H1 (cell line): ENCODE data around the gene BEND4. TPM values are rescaled to one million over a fixed set of nuclear protein-coding genes. Genes with fewer than 3 reads are reported as not detected.

Source experiments
- CTCF ChIA-PET: fragments of 300-600 bp; sonication (Branson Sonifier 250); formaldehyde crosslinking; loops from one replicate; lab custom pipeline; 2021; ENCODE audit not compliant: partially characterized antibody; lab: Charles Lee
- POLR2A ChIA-PET: fragments of 300-600 bp; sonication (Branson Sonifier 250); formaldehyde crosslinking; loops from one replicate; lab custom pipeline; 2021; ENCODE audit warnings: inconsistent platforms; ENCODE audit not compliant: partially characterized antibody; lab: Charles Lee
- DNase-seq, 2 experiments: peaks; one replicate each; pipeline versions ENCODE4 v3.0.0 to v3.0.0-alpha.2; 2010 to 2022; ENCODE audit warnings: low spot score in 2 of 2, low read depth in 1 of 2, mixed read lengths in 1 of 2
- FAIRE-seq: peaks from 2 replicates; lab custom pipeline; 2011; peaks lifted over from hg19 to GRCh38; lab: Jason Lieb, UNC
- H2AFZ ChIP-seq: 2 replicates; pipeline ENCODE4 v1.8.1; 2012; ENCODE audit warnings: low read length, inconsistent platforms
- H2AK5ac ChIP-seq: 2 replicates; pipeline ENCODE4 v1.6.1; 2013; ENCODE audit warnings: low read depth, low read length
- H2BK120ac ChIP-seq: replicated peaks from 2 replicates; pipeline ENCODE3; 2013; ENCODE audit warnings: low read depth, low read length, inconsistent platforms
- H2BK12ac ChIP-seq: 2 replicates; pipeline ENCODE4 v1.6.1; 2013; ENCODE audit warnings: low read depth, low read length
- H2BK15ac ChIP-seq: 2 replicates; pipeline ENCODE4 v1.6.1; 2013; ENCODE audit warnings: low read length
- H2BK20ac ChIP-seq: 2 replicates; pipeline ENCODE4 v1.6.1; 2013; ENCODE audit warnings: low read length
- H2BK5ac ChIP-seq: 2 replicates; pipeline ENCODE4 v1.6.1; 2013; ENCODE audit warnings: low read depth, low read length
- H3K14ac ChIP-seq: 2 replicates; pipeline ENCODE4 v1.6.1; 2013; ENCODE audit warnings: inconsistent platforms; ENCODE audit not compliant: insufficient read length
- H3K18ac ChIP-seq: 2 replicates; pipeline ENCODE4 v1.6.1; 2013; ENCODE audit warnings: low read length; ENCODE audit errors: extremely low read depth
- H3K23ac ChIP-seq: 2 replicates; pipeline ENCODE4 v1.6.1; 2013; ENCODE audit warnings: inconsistent platforms; ENCODE audit not compliant: insufficient read length
- H3K23me2 ChIP-seq: 2 replicates; pipeline ENCODE4 v1.6.1; 2013; ENCODE audit warnings: low read depth, low read length
- H3K27ac ChIP-seq: 2 replicates; pipeline ENCODE4 v1.6.1; 2011; ENCODE audit warnings: low read depth, low read length, inconsistent platforms
- H3K27me3 ChIP-seq, 4 experiments: replicated peaks in 1 of 4; 1 replicate in 1 of 4; 2 replicates in 3 of 4; pipeline versions ENCODE4 v1.6.1 to v1.8.1; 2011 to 2013; ENCODE audit warnings: low read length in 3 of 4, mild to moderate bottlenecking in 3 of 4, inconsistent platforms in 2 of 4, mixed read lengths in 2 of 4, moderate library complexity in 1 of 4; ENCODE audit not compliant: control insufficient read depth in 3 of 4, insufficient read depth in 3 of 4; ENCODE audit errors: extremely low read depth in 1 of 4
- H3K36me3 ChIP-seq, 4 experiments: 2 replicates each; pipeline versions ENCODE4 v1.6.1 to v1.8.1; 2011 to 2013; ENCODE audit warnings: mild to moderate bottlenecking in 4 of 4, low read length in 3 of 4, moderate library complexity in 2 of 4, control low read depth in 1 of 4, inconsistent platforms in 1 of 4; ENCODE audit not compliant: insufficient read depth in 4 of 4, control insufficient read depth in 2 of 4
- H3K4ac ChIP-seq: replicated peaks from 2 replicates; pipeline ENCODE3; 2013; ENCODE audit warnings: low read length, low read depth, mixed read lengths, inconsistent platforms; ENCODE audit not compliant: insufficient read length
- H3K4me1 ChIP-seq, 4 experiments: replicated peaks in 1 of 4; 1 replicate in 1 of 4; 2 replicates in 3 of 4; pipeline versions ENCODE4 v1.6.1 to v1.8.1; 2011 to 2013; ENCODE audit warnings: low read length in 3 of 4, inconsistent platforms in 2 of 4, mixed read lengths in 1 of 4; ENCODE audit not compliant: insufficient read depth in 4 of 4, control insufficient read depth in 3 of 4
- H3K4me2 ChIP-seq, 2 experiments: 2 replicates each; pipeline versions ENCODE4 v1.6.1 to v1.8.1; 2011 to 2013; ENCODE audit warnings: low read depth in 2 of 2, low read length in 2 of 2, control low read depth in 1 of 2, inconsistent platforms in 1 of 2, mild to moderate bottlenecking in 1 of 2; ENCODE audit not compliant: insufficient read depth in 1 of 2
- H3K4me3 ChIP-seq, 4 experiments: fragments of 200-600, 300-600 bp in 1 of 4; sonication (generic), shearing (Covaris generic), sonication (Bioruptor Twin) in 1 of 4; 2 replicates each; pipeline versions ENCODE4 v1.5.1 to v1.8.1; 2011 to 2016; ENCODE audit warnings: low read length in 4 of 4, low read depth in 3 of 4, control low read depth in 2 of 4, inconsistent platforms in 2 of 4, mild to moderate bottlenecking in 2 of 4, mixed read lengths in 1 of 4, moderate library complexity in 1 of 4; ENCODE audit not compliant: insufficient read depth in 2 of 4; ENCODE audit errors: extremely low read depth in 1 of 4
- H3K56ac ChIP-seq: replicated peaks from 2 replicates; pipeline ENCODE3; 2013; ENCODE audit warnings: low read depth, mild to moderate bottlenecking, mixed read lengths, low read length, inconsistent platforms; ENCODE audit not compliant: insufficient read length
- H3K79me1 ChIP-seq: 2 replicates; pipeline ENCODE4 v1.6.1; 2013; ENCODE audit warnings: low read depth, low read length, control low read depth
- H3K79me2 ChIP-seq, 2 experiments: 2 replicates each; pipeline versions ENCODE4 v1.6.1 to v1.8.1; 2012 to 2013; ENCODE audit warnings: low read length in 2 of 2, mild to moderate bottlenecking in 2 of 2, inconsistent platforms in 1 of 2; ENCODE audit not compliant: insufficient read depth in 2 of 2, control insufficient read depth in 1 of 2
- H3K9ac ChIP-seq, 4 experiments: replicated peaks in 1 of 4; 1 replicate in 1 of 4; 2 replicates in 3 of 4; pipeline versions ENCODE4 v1.6.1 to v1.8.1; 2011 to 2013; ENCODE audit warnings: low read depth in 3 of 4, low read length in 3 of 4, control low read depth in 2 of 4, mild to moderate bottlenecking in 2 of 4, moderate library complexity in 2 of 4, inconsistent platforms in 1 of 4; ENCODE audit errors: extremely low read depth in 1 of 4
- H3K9me3 ChIP-seq, 2 experiments: 2 replicates each; pipeline versions ENCODE4 v1.6.1 to v1.8.1; 2012 to 2013; ENCODE audit warnings: mild to moderate bottlenecking in 2 of 2, moderate library complexity in 2 of 2, control low read depth in 1 of 2, inconsistent platforms in 1 of 2, low read depth in 1 of 2, low read length in 1 of 2, mixed read lengths in 1 of 2; ENCODE audit not compliant: insufficient read depth in 2 of 2
- H4K20me1 ChIP-seq, 2 experiments: replicated peaks in 1 of 2; 2 replicates each; pipeline versions ENCODE3 to v1.8.1; 2011 to 2013; ENCODE audit warnings: inconsistent platforms in 2 of 2, low read length in 2 of 2, mild to moderate bottlenecking in 1 of 2; ENCODE audit not compliant: insufficient read depth in 2 of 2, control insufficient read depth in 1 of 2
- H4K5ac ChIP-seq: 2 replicates; pipeline ENCODE4 v1.6.1; 2013; ENCODE audit warnings: low read length, low read depth, mixed read lengths, inconsistent platforms; ENCODE audit not compliant: insufficient read length
- H4K8ac ChIP-seq: 2 replicates; pipeline ENCODE4 v1.8.0; 2013; ENCODE audit warnings: mild to moderate bottlenecking, moderate library complexity, low read length, inconsistent platforms; ENCODE audit not compliant: insufficient read depth; ENCODE audit errors: extremely low read depth
- H4K91ac ChIP-seq: replicated peaks from 2 replicates; pipeline ENCODE3; 2013; ENCODE audit warnings: low read length, mixed read lengths, inconsistent platforms; ENCODE audit not compliant: insufficient read length
- CHD2 ChIP-seq: IDR thresholded peaks from 2 replicates; pipeline ENCODE4 v1.6.1; 2012; ENCODE audit warnings: low read length, improper control_type of control experiment
- EP300 ChIP-seq, 2 experiments: IDR thresholded peaks; 1 replicate in 1 of 2; 2 replicates in 1 of 2; pipeline ENCODE4 v1.6.1; 2011 to 2012; ENCODE audit warnings: low read depth in 2 of 2, low read length in 2 of 2, mild to moderate bottlenecking in 2 of 2, borderline replicate concordance in 1 of 2, inconsistent platforms in 1 of 2, moderate library complexity in 1 of 2
- EZH2 ChIP-seq: fragments of 200-600 bp; sonication (generic); IDR thresholded peaks from 2 replicates; pipeline ENCODE4 v1.7.1; 2012; ENCODE audit warnings: low read depth, mild to moderate bottlenecking, moderate library complexity, low read length, inconsistent platforms; ENCODE audit not compliant: severe bottlenecking
- KDM4A ChIP-seq: IDR thresholded peaks from one replicate; pipeline ENCODE4 v1.7.1; 2012; ENCODE audit warnings: low read depth, mild to moderate bottlenecking, moderate library complexity, low read length, inconsistent platforms; ENCODE audit not compliant: severe bottlenecking
- RAD21 ChIP-seq, 2 experiments: IDR thresholded peaks in 1 of 2; conservative IDR thresholded peaks in 1 of 2; 2 replicates each; pipeline ENCODE4 v1.6.1; 2011; ENCODE audit warnings: low read depth in 2 of 2, low read length in 2 of 2, improper control_type of control experiment in 1 of 2, inconsistent platforms in 1 of 2, mild to moderate bottlenecking in 1 of 2, moderate library complexity in 1 of 2
- SIN3A ChIP-seq, 2 experiments: IDR thresholded peaks in 1 of 2; conservative IDR thresholded peaks in 1 of 2; 2 replicates each; pipeline ENCODE4 v1.6.1; 2011 to 2012; ENCODE audit warnings: low read length in 2 of 2, improper control_type of control experiment in 1 of 2, low read depth in 1 of 2, mild to moderate bottlenecking in 1 of 2
- SIRT6 ChIP-seq: IDR thresholded peaks from one replicate; pipeline ENCODE4 v1.7.1; 2012; ENCODE audit warnings: low read length, inconsistent platforms
- SP2 ChIP-seq: IDR thresholded peaks from 2 replicates; pipeline ENCODE4 v1.6.1; 2012; ENCODE audit warnings: mild to moderate bottlenecking, low read length, inconsistent platforms
- SUZ12 ChIP-seq: fragments of 200-600 bp; sonication (generic); IDR thresholded peaks from 2 replicates; pipeline ENCODE4 v1.6.1; 2012; ENCODE audit warnings: mild to moderate bottlenecking, inconsistent platforms, low read length, moderate library complexity, mixed read lengths
- TAF7 ChIP-seq: optimal IDR thresholded peaks from 2 replicates; pipeline ENCODE3; 2011; ENCODE audit warnings: low read depth, mild to moderate bottlenecking, inconsistent platforms, low read length, moderate library complexity, borderline replicate concordance
- TCF12 ChIP-seq: IDR thresholded peaks from 2 replicates; pipeline ENCODE4 v1.6.1; 2011; ENCODE audit warnings: low read depth, mild to moderate bottlenecking, low read length
- TEAD4 ChIP-seq: IDR thresholded peaks from 2 replicates; pipeline ENCODE4 v1.6.1; 2012; ENCODE audit warnings: low read depth, low read length, inconsistent platforms, mixed read lengths
- ZNF274 ChIP-seq: IDR thresholded peaks from 2 replicates; pipeline ENCODE4 v1.7.0; 2012; ENCODE audit warnings: low read length, borderline replicate concordance; ENCODE audit errors: extremely low read depth
- WGBS, 2 experiments: shearing (Covaris generic) in 1 of 2; methylation state at CpG; one replicate each; pipeline versions ENCODE4 v1.1.6 to v1.1.7; 2013 to 2015; ENCODE audit warnings: low lambda C conversion rate in 2 of 2, mixed read lengths in 2 of 2, inconsistent platforms in 1 of 2, low coverage in 1 of 2, missing lambda C conversion rate in 1 of 2; ENCODE audit not compliant: insufficient replicate concordance in 2 of 2, insufficient coverage in 1 of 2, insufficient read length in 1 of 2; ENCODE audit errors: extremely low coverage in 1 of 2, missing lambda C conversion rate in 1 of 2; 5-methylcytosine and 5-hydroxymethylcytosine counted together
- polyA plus RNA-seq, 7 experiments: library from polyadenylated mRNA; depleted of rRNA in 3 of 7; stranded (reverse) in 5 of 7; unstranded in 2 of 7; fragments of >200 nt in 5 of 7; fragments of 200-250 nt in 2 of 7; gene quantifications; 1 replicate in 5 of 7; 2 replicates in 1 of 7; 4 replicates in 1 of 7; pipeline versions ENCODE4 v1.2.1 to v1.2.3, GENCODE V29; 2011 to 2013; ENCODE audit warnings: missing spikeins in 2 of 7, mixed read lengths in 2 of 7
- total RNA-seq: library from RNA; stranded (reverse); fragmentation: NEBNext Ultra II Directional; extraction: Animal tissue kit (Norgen Biotek cat#: 25700); gene quantifications from 2 replicates; pipeline ENCODE4 v1.2.1, GENCODE V29; 2021

BEND4 gene
- total and polyA plus RNA-seq, 2 of the 8 experiments (the other 6 are each of a cell fraction or from before 2014, with no cell fraction given): 12.2 to 45.4 TPM

GRCh38 chr4:42149004-42149403 lies 3.5 kb downstream of the BEND4 start:
- H2BK5ac ChIP-seq: no peak overlapping the region
- no peak for FAIRE-seq
- POLR2A ChIA-PET: no interaction called here
- no peak overlapping the region for H4K8ac ChIP-seq
- H2BK20ac ChIP-seq: no peak overlapping the region
- peak overlapping the region; percentile 6 to 84; a peak in 1 of 4 replicates for H3K4me2 ChIP-seq
- H3K79me2 ChIP-seq: peaks cover 0 to 67% of the 10 kb centered on the region in 2 experiments; a peak in 3 of 4 replicates
- no peak overlapping the region for H4K5ac ChIP-seq
- H3K4me1 ChIP-seq: peaks cover 0 to 9% (median 1%) of the 10 kb centered on the region in 4 experiments; a peak in 4 of 7 replicates
- H3K18ac ChIP-seq: no peak overlapping the region
- CTCF ChIA-PET: interaction anchor here (1.4 kb wide), 1 partner anchor 10 kb away, joined by 3 read pairs; no protein-coding TSS in a partner anchor
- no peak overlapping the region for H2BK15ac ChIP-seq
- DNase-seq: no peak
- no peak overlapping the region for H3K4ac ChIP-seq
- H4K91ac ChIP-seq: no peak overlapping the region
- peaks cover 5 to 9% of the 10 kb centered on the region in 2 experiments for H4K20me1 ChIP-seq
- no peak overlapping the region for H3K4me3 ChIP-seq
- peaks cover 18% of the 10 kb centered on the region; the same call in 1 of the 2 replicates for H3K23me2 ChIP-seq
- no peak overlapping the region for H3K14ac ChIP-seq
- no peak overlapping the region for H2BK120ac ChIP-seq
- H2AFZ ChIP-seq: no peak overlapping the region
- H3K56ac ChIP-seq: no peak overlapping the region
- H3K36me3 ChIP-seq: peaks cover 0 to under 1% (median 0%) of the 10 kb centered on the region in 4 experiments; a peak in 1 of 8 replicates
- no peaks in the 10 kb centered on the region for H3K9me3 ChIP-seq
- peaks cover 0 to 22% (median 16%) of the 10 kb centered on the region in 4 experiments; a peak in 6 of 7 replicates for H3K27me3 ChIP-seq
- H2BK12ac ChIP-seq: no peak overlapping the region
- H2AK5ac ChIP-seq: no peak overlapping the region
- H3K23ac ChIP-seq: no peak overlapping the region
- H3K9ac ChIP-seq: no peak overlapping the region
- no peak overlapping the region for H3K27ac ChIP-seq
- H3K79me1 ChIP-seq: 0 out of 2 replicates have a peak, but pooled peaks cover 4% of the 10 kb centered on the region
- 83% methylated on average over 7 of the region's 7 CpGs; no CpG with 5 or more reads in 1 of the 2 experiments for WGBS, 2 experiments
- TF ChIP-seq RAD21 (IDR thresholded peaks at IDR 0.05 in 1 of 2, conservative IDR thresholded peaks at IDR 0.05 in 1 of 2; ENCODE audit: low read depth in 2 of 2, low read length in 2 of 2) (no peak), TCF12 (no peak), TAF7 (no peak), SP2 (no peak), ZNF274 (no peak), TEAD4 (no peak), CHD2 (no peak), SIN3A (conservative IDR thresholded peaks at IDR 0.05 in 1 of 2, IDR thresholded peaks at IDR 0.05 in 1 of 2; ENCODE audit: low read depth in 1 of 2, low read length in 2 of 2) (no peak), SUZ12 (no peak), EP300 (IDR thresholded peaks at IDR 0.05; ENCODE audit: borderline replicate concordance in 1 of 2, low read depth in 2 of 2, low read length in 2 of 2) (no peak), KDM4A (no peak), EZH2 (no peak), SIRT6 (no peak)
